SK-N-MC (cell line): ENCODE data around the gene ZNF558.

Source experiments
- EZH2 ChIP-seq: fragments of 200-600 bp; sonication (generic); IDR thresholded peaks from one replicate; pipeline ENCODE4 v1.6.1; 2017; ENCODE audit warnings: antibody characterized with exemption
- FOXP2 ChIP-seq: optimal IDR thresholded peaks from 2 replicates; pipeline ENCODE3; 2011; ENCODE audit warnings: mild to moderate bottlenecking, moderate library complexity; ENCODE audit not compliant: insufficient read depth; ENCODE audit errors: extremely low read length, control extremely low read depth
- POLR2AphosphoS5 ChIP-seq: IDR thresholded peaks from 2 replicates; pipeline ENCODE4 v1.6.1; 2012; ENCODE audit warnings: mild to moderate bottlenecking, low read depth, low read length, borderline replicate concordance

DNA sequence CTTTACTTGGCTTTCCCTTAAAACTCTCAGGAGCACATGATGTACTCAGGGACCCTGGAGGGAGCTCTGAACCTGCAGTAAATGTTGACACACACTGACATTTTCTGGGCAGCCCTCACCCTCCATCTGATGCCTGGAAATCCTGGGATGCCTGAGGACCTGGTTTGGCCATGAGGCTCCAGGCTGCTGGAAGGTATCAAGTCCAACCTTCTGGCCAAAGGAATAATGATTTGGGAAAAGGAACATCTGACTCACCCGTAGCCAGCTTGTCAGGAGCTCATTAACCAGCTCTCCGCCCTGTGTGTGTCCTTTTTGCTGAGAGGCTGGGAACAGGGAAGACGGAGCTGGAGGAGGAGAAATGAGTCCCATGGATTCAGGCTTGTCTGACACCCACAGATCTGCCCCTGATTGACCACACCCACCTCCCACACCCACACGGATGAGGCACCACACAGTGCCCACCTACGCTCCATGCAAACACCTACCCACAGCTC, 10.3 kb downstream of the ZNF558 start:
- TF ChIP-seq POLR2AphosphoS5 (no peak), FOXP2 (no peak), EZH2 (no peak)
